H1 (cell line): ENCODE measurements around the gene SLC35E1. TPM values are rescaled to one million over a fixed set of nuclear protein-coding genes. Genes with fewer than 3 reads are reported as not detected.

Experiments used
- CTCF ChIA-PET: fragments of 300-600 bp; sonication (Branson Sonifier 250); formaldehyde crosslinking; loops from one replicate; lab custom pipeline; 2021; ENCODE audit not compliant: partially characterized antibody; lab: Charles Lee
- POLR2A ChIA-PET: fragments of 300-600 bp; sonication (Branson Sonifier 250); formaldehyde crosslinking; loops from one replicate; lab custom pipeline; 2021; ENCODE audit warnings: inconsistent platforms; ENCODE audit not compliant: partially characterized antibody; lab: Charles Lee
- DNase-seq, 2 experiments: peaks; one replicate each; pipeline versions ENCODE4 v3.0.0 to v3.0.0-alpha.2; 2010 to 2022; ENCODE audit warnings: low spot score in 2 of 2, low read depth in 1 of 2, mixed read lengths in 1 of 2
- FAIRE-seq: peaks from 2 replicates; lab custom pipeline; 2011; peaks lifted over from hg19 to GRCh38; lab: Jason Lieb, UNC
- H2AFZ ChIP-seq: 2 replicates; pipeline ENCODE4 v1.8.1; 2012; ENCODE audit warnings: low read length, inconsistent platforms
- H2AK5ac ChIP-seq: 2 replicates; pipeline ENCODE4 v1.6.1; 2013; ENCODE audit warnings: low read depth, low read length
- H2BK120ac ChIP-seq: replicated peaks from 2 replicates; pipeline ENCODE3; 2013; ENCODE audit warnings: low read depth, low read length, inconsistent platforms
- H2BK12ac ChIP-seq: 2 replicates; pipeline ENCODE4 v1.6.1; 2013; ENCODE audit warnings: low read depth, low read length
- H2BK15ac ChIP-seq: 2 replicates; pipeline ENCODE4 v1.6.1; 2013; ENCODE audit warnings: low read length
- H2BK20ac ChIP-seq: 2 replicates; pipeline ENCODE4 v1.6.1; 2013; ENCODE audit warnings: low read length
- H2BK5ac ChIP-seq: 2 replicates; pipeline ENCODE4 v1.6.1; 2013; ENCODE audit warnings: low read depth, low read length
- H3K14ac ChIP-seq: 2 replicates; pipeline ENCODE4 v1.6.1; 2013; ENCODE audit warnings: inconsistent platforms; ENCODE audit not compliant: insufficient read length
- H3K18ac ChIP-seq: 2 replicates; pipeline ENCODE4 v1.6.1; 2013; ENCODE audit warnings: low read length; ENCODE audit errors: extremely low read depth
- H3K23ac ChIP-seq: 2 replicates; pipeline ENCODE4 v1.6.1; 2013; ENCODE audit warnings: inconsistent platforms; ENCODE audit not compliant: insufficient read length
- H3K23me2 ChIP-seq: 2 replicates; pipeline ENCODE4 v1.6.1; 2013; ENCODE audit warnings: low read depth, low read length
- H3K27ac ChIP-seq: 2 replicates; pipeline ENCODE4 v1.6.1; 2011; ENCODE audit warnings: low read depth, low read length, inconsistent platforms
- H3K27me3 ChIP-seq, 4 experiments: replicated peaks in 1 of 4; 1 replicate in 1 of 4; 2 replicates in 3 of 4; pipeline versions ENCODE4 v1.6.1 to v1.8.1; 2011 to 2013; ENCODE audit warnings: low read length in 3 of 4, mild to moderate bottlenecking in 3 of 4, inconsistent platforms in 2 of 4, mixed read lengths in 2 of 4, moderate library complexity in 1 of 4; ENCODE audit not compliant: control insufficient read depth in 3 of 4, insufficient read depth in 3 of 4; ENCODE audit errors: extremely low read depth in 1 of 4
- H3K36me3 ChIP-seq, 4 experiments: 2 replicates each; pipeline versions ENCODE4 v1.6.1 to v1.8.1; 2011 to 2013; ENCODE audit warnings: mild to moderate bottlenecking in 4 of 4, low read length in 3 of 4, moderate library complexity in 2 of 4, control low read depth in 1 of 4, inconsistent platforms in 1 of 4; ENCODE audit not compliant: insufficient read depth in 4 of 4, control insufficient read depth in 2 of 4
- H3K4ac ChIP-seq: replicated peaks from 2 replicates; pipeline ENCODE3; 2013; ENCODE audit warnings: low read length, low read depth, mixed read lengths, inconsistent platforms; ENCODE audit not compliant: insufficient read length
- H3K4me1 ChIP-seq, 4 experiments: replicated peaks in 1 of 4; 1 replicate in 1 of 4; 2 replicates in 3 of 4; pipeline versions ENCODE4 v1.6.1 to v1.8.1; 2011 to 2013; ENCODE audit warnings: low read length in 3 of 4, inconsistent platforms in 2 of 4, mixed read lengths in 1 of 4; ENCODE audit not compliant: insufficient read depth in 4 of 4, control insufficient read depth in 3 of 4
- H3K4me2 ChIP-seq, 2 experiments: 2 replicates each; pipeline versions ENCODE4 v1.6.1 to v1.8.1; 2011 to 2013; ENCODE audit warnings: low read depth in 2 of 2, low read length in 2 of 2, control low read depth in 1 of 2, inconsistent platforms in 1 of 2, mild to moderate bottlenecking in 1 of 2; ENCODE audit not compliant: insufficient read depth in 1 of 2
- H3K4me3 ChIP-seq, 4 experiments: fragments of 200-600, 300-600 bp in 1 of 4; sonication (generic), shearing (Covaris generic), sonication (Bioruptor Twin) in 1 of 4; 2 replicates each; pipeline versions ENCODE4 v1.5.1 to v1.8.1; 2011 to 2016; ENCODE audit warnings: low read length in 4 of 4, low read depth in 3 of 4, control low read depth in 2 of 4, inconsistent platforms in 2 of 4, mild to moderate bottlenecking in 2 of 4, mixed read lengths in 1 of 4, moderate library complexity in 1 of 4; ENCODE audit not compliant: insufficient read depth in 2 of 4; ENCODE audit errors: extremely low read depth in 1 of 4
- H3K56ac ChIP-seq: replicated peaks from 2 replicates; pipeline ENCODE3; 2013; ENCODE audit warnings: low read depth, mild to moderate bottlenecking, mixed read lengths, low read length, inconsistent platforms; ENCODE audit not compliant: insufficient read length
- H3K79me1 ChIP-seq: 2 replicates; pipeline ENCODE4 v1.6.1; 2013; ENCODE audit warnings: low read depth, low read length, control low read depth
- H3K79me2 ChIP-seq, 2 experiments: 2 replicates each; pipeline versions ENCODE4 v1.6.1 to v1.8.1; 2012 to 2013; ENCODE audit warnings: low read length in 2 of 2, mild to moderate bottlenecking in 2 of 2, inconsistent platforms in 1 of 2; ENCODE audit not compliant: insufficient read depth in 2 of 2, control insufficient read depth in 1 of 2
- H3K9ac ChIP-seq, 4 experiments: replicated peaks in 1 of 4; 1 replicate in 1 of 4; 2 replicates in 3 of 4; pipeline versions ENCODE4 v1.6.1 to v1.8.1; 2011 to 2013; ENCODE audit warnings: low read depth in 3 of 4, low read length in 3 of 4, control low read depth in 2 of 4, mild to moderate bottlenecking in 2 of 4, moderate library complexity in 2 of 4, inconsistent platforms in 1 of 4; ENCODE audit errors: extremely low read depth in 1 of 4
- H3K9me3 ChIP-seq, 2 experiments: 2 replicates each; pipeline versions ENCODE4 v1.6.1 to v1.8.1; 2012 to 2013; ENCODE audit warnings: mild to moderate bottlenecking in 2 of 2, moderate library complexity in 2 of 2, control low read depth in 1 of 2, inconsistent platforms in 1 of 2, low read depth in 1 of 2, low read length in 1 of 2, mixed read lengths in 1 of 2; ENCODE audit not compliant: insufficient read depth in 2 of 2
- H4K20me1 ChIP-seq, 2 experiments: replicated peaks in 1 of 2; 2 replicates each; pipeline versions ENCODE3 to v1.8.1; 2011 to 2013; ENCODE audit warnings: inconsistent platforms in 2 of 2, low read length in 2 of 2, mild to moderate bottlenecking in 1 of 2; ENCODE audit not compliant: insufficient read depth in 2 of 2, control insufficient read depth in 1 of 2
- H4K5ac ChIP-seq: 2 replicates; pipeline ENCODE4 v1.6.1; 2013; ENCODE audit warnings: low read length, low read depth, mixed read lengths, inconsistent platforms; ENCODE audit not compliant: insufficient read length
- H4K8ac ChIP-seq: 2 replicates; pipeline ENCODE4 v1.8.0; 2013; ENCODE audit warnings: mild to moderate bottlenecking, moderate library complexity, low read length, inconsistent platforms; ENCODE audit not compliant: insufficient read depth; ENCODE audit errors: extremely low read depth
- H4K91ac ChIP-seq: replicated peaks from 2 replicates; pipeline ENCODE3; 2013; ENCODE audit warnings: low read length, mixed read lengths, inconsistent platforms; ENCODE audit not compliant: insufficient read length
- GABPA ChIP-seq: IDR thresholded peaks from 2 replicates; pipeline ENCODE4 v1.6.1; 2011; ENCODE audit warnings: mild to moderate bottlenecking, low read length, moderate library complexity, borderline replicate concordance; ENCODE audit not compliant: insufficient read depth
- WGBS, 2 experiments: shearing (Covaris generic) in 1 of 2; methylation state at CpG; one replicate each; pipeline versions ENCODE4 v1.1.6 to v1.1.7; 2013 to 2015; ENCODE audit warnings: low lambda C conversion rate in 2 of 2, mixed read lengths in 2 of 2, inconsistent platforms in 1 of 2, low coverage in 1 of 2, missing lambda C conversion rate in 1 of 2; ENCODE audit not compliant: insufficient replicate concordance in 2 of 2, insufficient coverage in 1 of 2, insufficient read length in 1 of 2; ENCODE audit errors: extremely low coverage in 1 of 2, missing lambda C conversion rate in 1 of 2; 5-methylcytosine and 5-hydroxymethylcytosine counted together
- polyA plus RNA-seq, 7 experiments: library from polyadenylated mRNA; depleted of rRNA in 3 of 7; stranded (reverse) in 5 of 7; unstranded in 2 of 7; fragments of >200 nt in 5 of 7; fragments of 200-250 nt in 2 of 7; gene quantifications; 1 replicate in 5 of 7; 2 replicates in 1 of 7; 4 replicates in 1 of 7; pipeline versions ENCODE4 v1.2.1 to v1.2.3, GENCODE V29; 2011 to 2013; ENCODE audit warnings: missing spikeins in 2 of 7, mixed read lengths in 2 of 7
- total RNA-seq: library from RNA; stranded (reverse); fragmentation: NEBNext Ultra II Directional; extraction: Animal tissue kit (Norgen Biotek cat#: 25700); gene quantifications from 2 replicates; pipeline ENCODE4 v1.2.1, GENCODE V29; 2021

The SLC35E1 gene
- total and polyA plus RNA-seq, 2 of the 8 experiments (the other 6 are each of a cell fraction or from before 2014, with no cell fraction given), result 26.0 to 31.9 TPM

DNA sequence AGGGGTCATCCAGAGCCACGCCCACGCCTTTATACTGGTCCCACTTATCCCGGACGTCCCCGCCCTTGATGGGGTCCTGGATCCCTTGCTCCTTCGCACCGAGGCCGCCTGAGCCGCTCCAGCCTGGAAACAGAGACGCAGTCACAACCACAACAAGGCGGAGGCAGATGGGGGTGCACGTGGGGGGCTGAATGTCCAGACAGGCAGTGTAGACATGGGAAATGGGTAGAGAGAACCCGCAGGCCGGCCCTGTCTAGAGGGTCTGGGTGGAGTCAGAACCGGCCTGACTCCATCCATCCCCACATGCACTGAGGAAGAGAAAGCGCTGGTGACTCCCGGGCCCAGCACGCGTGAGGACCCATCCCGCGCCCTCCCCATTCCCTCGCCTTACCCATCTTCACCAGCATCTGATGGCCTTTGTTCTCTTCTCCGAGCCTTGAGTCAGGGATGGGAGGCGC, 53.0 kb downstream of the SLC35E1 start:
- no peak overlapping the region for H3K9ac ChIP-seq
- POLR2A ChIA-PET, result interaction anchor here (0.7 to 4.5 kb wide), 4 partner anchors 9 to 77 kb away, joined by 3 to 34 read pairs (median 6); no protein-coding TSS in a partner anchor
- no peak overlapping the region for H2AK5ac ChIP-seq
- peaks cover 14 to 35% of the 10 kb centered on the region in 2 experiments for H4K20me1 ChIP-seq
- no peak overlapping the region for H3K4ac ChIP-seq
- peaks cover 32 to 72% (median 66%) of the 10 kb centered on the region in 4 experiments for H3K36me3 ChIP-seq
- H2BK5ac ChIP-seq, result no peak overlapping the region
- H3K23ac ChIP-seq, result no peak overlapping the region
- no peak overlapping the region for H3K4me3 ChIP-seq
- H2BK12ac ChIP-seq, result no peak overlapping the region
- H3K27ac ChIP-seq, result no peak overlapping the region
- H3K27me3 ChIP-seq, result no peaks in the 10 kb centered on the region
- WGBS, 2 experiments, result 91% methylated on average over 24 of the region's 24 CpGs; no CpG with 5 or more reads in 1 of the 2 experiments
- no peak overlapping the region for H2BK15ac ChIP-seq
- no peak overlapping the region for H3K18ac ChIP-seq
- no peak for TF ChIP-seq GABPA
- no peak overlapping the region for H2BK120ac ChIP-seq
- no peak overlapping the region for H4K8ac ChIP-seq
- no peaks in the 10 kb centered on the region for H3K23me2 ChIP-seq
- no peak overlapping the region for H3K14ac ChIP-seq
- no peak overlapping the region for H2BK20ac ChIP-seq
- CTCF ChIA-PET, result interaction anchor here (0.5 to 6.1 kb wide), 5 partner anchors 8 to 96 kb away, joined by 3 to 67 read pairs (median 5); partner anchors contain the start of gene CHERP
- no peak for DNase-seq
- H3K56ac ChIP-seq, result no peak overlapping the region
- no peak overlapping the region for H3K4me2 ChIP-seq
- no peaks in the 10 kb centered on the region for H3K79me2 ChIP-seq
- H4K5ac ChIP-seq, result no peak overlapping the region
- no peaks in the 10 kb centered on the region for H3K4me1 ChIP-seq
- H3K79me1 ChIP-seq, result no peaks in the 10 kb centered on the region
- no peak overlapping the region for H2AFZ ChIP-seq
- no peak overlapping the region for H4K91ac ChIP-seq
- H3K9me3 ChIP-seq, result no peaks in the 10 kb centered on the region
- FAIRE-seq, result no peak
